ENCODE measurements around the gene HMCN2. TPM values are rescaled to one million over a fixed set of nuclear protein-coding genes. Genes with fewer than 3 reads are reported as not detected.
"Not testable (repeated sequence)": the region's sequence is repeated elsewhere in the genome, so short reads cannot be mapped to it uniquely, and the experiment has no call there.

The HMCN2 gene
- total RNA-seq, 6 experiments from 2014 or later: 0.31 to 2.0 (median 1.1) TPM

DNA sequence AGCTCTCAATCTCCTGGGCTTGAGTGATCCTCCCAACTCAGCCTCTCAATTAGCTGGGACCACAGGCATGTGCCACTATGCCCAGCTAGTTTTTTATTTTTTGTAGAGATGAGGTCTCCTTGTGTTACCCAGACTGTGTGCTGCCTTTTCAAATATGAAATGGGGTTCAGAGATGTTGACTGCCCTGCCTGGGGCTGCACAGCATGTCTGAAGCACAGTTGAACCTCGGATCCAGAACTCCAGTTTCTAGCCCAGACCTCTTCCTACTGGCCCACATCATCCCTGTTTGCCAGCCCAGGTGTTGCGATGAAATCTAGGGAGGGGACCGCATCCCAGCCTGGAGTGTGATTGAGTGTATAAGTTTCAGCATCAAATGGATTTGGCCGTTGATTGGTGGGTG is 69.4 kb downstream of the HMCN2 start:
- no peak for DNase-seq
- H3K4me3 ChIP-seq: no peak overlapping the region
- WGBS (ENCODE audit: insufficient coverage, low coverage, low lambda C conversion rate, missing lambda C conversion rate): 61% methylated on average over 2 of the region's 4 CpGs
- H3K27me3 ChIP-seq: no peaks in the 10 kb centered on the region
- ATAC-seq: no peak
- TF ChIP-seq CTCF (IDR thresholded peaks at IDR 0.05) (no peak), POLR2A (IDR thresholded peaks at IDR 0.05) (no peak)
- intact Hi-C loops (cut with DNase I): no loop called here
- no peaks in the 10 kb centered on the region for H3K9me3 ChIP-seq
- no peak overlapping the region for H3K27ac ChIP-seq
- H3K36me3 ChIP-seq: no peaks in the 10 kb centered on the region
- no peaks in the 10 kb centered on the region for H3K4me1 ChIP-seq

DNA sequence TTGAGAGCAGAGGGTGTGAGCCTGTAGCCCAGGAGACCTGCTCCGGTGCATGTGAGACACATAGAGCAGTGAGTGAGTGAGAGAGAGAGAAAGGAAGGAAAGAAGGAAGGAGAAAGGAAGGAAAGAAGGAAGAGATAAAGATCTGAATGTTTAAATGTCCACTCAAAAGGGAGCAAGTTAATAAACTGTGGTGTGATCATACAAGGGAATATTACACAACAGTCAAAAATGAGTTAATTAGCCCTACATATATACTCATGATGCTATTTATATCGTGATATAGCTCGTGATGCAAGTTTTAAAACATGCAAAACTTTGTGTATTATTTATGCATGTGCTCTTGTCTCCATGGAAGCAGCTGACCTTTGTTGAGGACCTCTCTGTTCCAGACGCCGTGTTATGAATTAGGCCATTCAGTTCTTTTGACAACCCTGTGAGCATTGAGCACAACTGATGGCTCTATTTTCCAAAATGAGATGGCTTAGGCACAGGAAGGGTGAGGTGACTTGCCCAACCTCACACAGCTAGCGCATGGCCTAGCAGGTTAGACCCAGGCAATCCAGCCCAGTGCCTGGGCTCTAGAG is 70.6 kb downstream of the HMCN2 start:
- no peak for DNase-seq
- 83% methylated on average over 4 of the region's 6 CpGs for WGBS (ENCODE audit: insufficient coverage, low coverage, low lambda C conversion rate, missing lambda C conversion rate)
- H3K36me3 ChIP-seq: no peaks in the 10 kb centered on the region
- intact Hi-C loops (cut with DNase I): no loop called here
- no peaks in the 10 kb centered on the region for H3K4me1 ChIP-seq
- TF ChIP-seq CTCF (IDR thresholded peaks at IDR 0.05) (no peak), POLR2A (IDR thresholded peaks at IDR 0.05) (no peak)
- H3K4me3 ChIP-seq: no peak overlapping the region
- H3K27ac ChIP-seq: no peak overlapping the region
- no peak for ATAC-seq
- H3K27me3 ChIP-seq: no peaks in the 10 kb centered on the region
- H3K9me3 ChIP-seq: no peaks in the 10 kb centered on the region

DNA sequence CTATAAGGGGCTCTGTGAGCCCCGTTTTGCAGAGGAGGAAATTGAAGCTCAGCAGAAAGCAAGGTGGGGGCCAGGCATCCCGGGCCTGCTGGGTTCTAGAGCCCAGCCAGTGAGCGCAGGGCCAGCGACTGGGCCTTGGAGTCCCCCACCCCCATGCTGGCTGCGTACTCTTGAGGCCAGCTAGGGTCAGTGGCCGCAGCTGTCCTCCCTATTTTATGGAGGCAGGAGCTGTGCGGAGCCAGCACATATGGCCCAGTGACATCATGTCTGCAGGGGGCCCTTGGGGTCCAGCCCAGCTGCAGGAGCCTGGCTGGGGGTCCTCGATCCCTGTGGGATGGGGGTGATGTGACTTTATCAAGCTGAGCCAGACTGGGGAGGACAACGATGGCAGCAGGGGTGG is 71.3 kb downstream of the HMCN2 start:
- Histone ChIP-seq H3K36me3 (no peaks in the 10 kb centered on the region), H3K4me1 (no peaks in the 10 kb centered on the region), H3K27ac (no peak overlapping the region), H3K27me3 (no peaks in the 10 kb centered on the region), H3K9me3 (no peaks in the 10 kb centered on the region), H3K4me3 (no peak overlapping the region)
- ATAC-seq: no peak
- TF ChIP-seq POLR2A (IDR thresholded peaks at IDR 0.05): no peak
- intact Hi-C loops (cut with DNase I): no loop called here
- WGBS (ENCODE audit: insufficient coverage, low coverage, low lambda C conversion rate, missing lambda C conversion rate): no CpG with 5 or more reads among the region's 9 CpGs
- DNase-seq: no peak

GRCh38 chr9:130337318-130337717 is 71.8 kb downstream of the HMCN2 start:
- Histone ChIP-seq H3K36me3 (no peaks in the 10 kb centered on the region), H3K4me1 (no peaks in the 10 kb centered on the region), H3K9me3 (no peaks in the 10 kb centered on the region), H3K4me3 (no peak overlapping the region), H3K27me3 (no peaks in the 10 kb centered on the region), H3K27ac (no peak overlapping the region)
- intact Hi-C loops (cut with DNase I): no loop called here
- DNase-seq (no peak), ATAC-seq (no peak)
- TF ChIP-seq CTCF (IDR thresholded peaks at IDR 0.05): no peak
- no peak for TF ChIP-seq POLR2A (IDR thresholded peaks at IDR 0.05)
- 29% methylated on average over 1 of the region's 9 CpGs for WGBS (ENCODE audit: insufficient coverage, low coverage, low lambda C conversion rate, missing lambda C conversion rate)

GRCh38 chr9:130337784-130338380 is 72.3 kb downstream of the HMCN2 start:
- Histone ChIP-seq H3K27me3 (no peaks in the 10 kb centered on the region), H3K36me3 (no peaks in the 10 kb centered on the region), H3K9me3 (no peaks in the 10 kb centered on the region), H3K27ac (no peak overlapping the region), H3K4me1 (no peaks in the 10 kb centered on the region), H3K4me3 (no peak overlapping the region)
- no peak for TF ChIP-seq CTCF (IDR thresholded peaks at IDR 0.05)
- TF ChIP-seq POLR2A (IDR thresholded peaks at IDR 0.05): no peak
- intact Hi-C loops (cut with DNase I): no loop called here
- DNase-seq (no peak), ATAC-seq (no peak)
- WGBS (ENCODE audit: insufficient coverage, low coverage, low lambda C conversion rate, missing lambda C conversion rate): 67% methylated on average over 5 of the region's 16 CpGs

GRCh38 chr9:130338891-130339290 is 73.3 kb downstream of the HMCN2 start:
- intact Hi-C loops (cut with DNase I); H3K4me1 ChIP-seq: not testable (repeated sequence)
- WGBS (ENCODE audit: insufficient coverage, low coverage, low lambda C conversion rate, missing lambda C conversion rate): 87% methylated on average over 7 of the region's 8 CpGs

More at GRCh38 chr9:130338891-130339290, 73.3 kb downstream of the HMCN2 start:
- H3K9me3 ChIP-seq, DNase-seq, H3K27ac ChIP-seq, H3K36me3 ChIP-seq, ATAC-seq, H3K4me3 ChIP-seq, H3K27me3 ChIP-seq: not testable (repeated sequence)

Data from right lobe of liver (tissue), 6 donors.